HG02763 (cell line): ENCODE data around the gene RAD51AP1.

Experiments
- ATAC-seq: cut with Tn5 transposase; IDR thresholded peaks from one replicate; pipeline ENCODE4 v1.9.1; 2021; ENCODE audit warnings: mild to moderate bottlenecking, moderate library complexity; ENCODE audit not compliant: unreplicated experiment

RAD51AP1 gene

GRCh38 chr12:4589941-4590340 is 51.3 kb downstream of the RAD51AP1 start:
- ATAC-seq = no peak

- ATAC-seq = no peak
Observed at GRCh38 chr12:4591180-4591687, 52.5 kb downstream of the RAD51AP1 start.

- ATAC-seq = no peak
Observed at GRCh38 chr12:4595881-4596280, 57.2 kb downstream of the RAD51AP1 start.

GRCh38 chr12:4603421-4603820 is 64.7 kb downstream of the RAD51AP1 start:
- ATAC-seq = no peak

GRCh38 chr12:4603946-4604345 is 65.3 kb downstream of the RAD51AP1 start:
- ATAC-seq = no peak

GRCh38 chr12:4604684-4605193 is 66.0 kb downstream of the RAD51AP1 start:
- ATAC-seq = peak; percentile 84

GRCh38 chr12:4607056-4607455 is 68.4 kb downstream of the RAD51AP1 start:
- ATAC-seq = no peak

GRCh38 chr12:4609071-4609470 is 70.4 kb downstream of the RAD51AP1 start:
- ATAC-seq = no peak
